Lung (tissue), 12 donors: ENCODE data around the gene USP28. TPM values are rescaled to one million over a fixed set of nuclear protein-coding genes. Genes with fewer than 3 reads are reported as not detected.
"Not testable (repeated sequence)": the region's sequence is repeated elsewhere in the genome, so short reads cannot be mapped to it uniquely, and the experiment has no call there.

ENCODE experiments used
- ATAC-seq: fragments of 200-7000 bp; cut with Tn5 transposase; one replicate; pipeline ENCODE4 v1.9.1; 2020; ENCODE audit warnings: moderate number of reproducible peaks; ENCODE audit not compliant: insufficient read depth, low FRiP score
- DNase-seq, 3 donors: peaks; one replicate each; pipeline ENCODE4 v3.0.0-alpha.2; 2013 to 2017
- H3K27ac ChIP-seq, 2 donors: one replicate each; pipeline ENCODE4 v1.5.1; 2013; ENCODE audit warnings: mild to moderate bottlenecking in 2 of 2, moderate library complexity in 2 of 2, control low read depth in 1 of 2, inconsistent platforms in 1 of 2, low read depth in 1 of 2, low read length in 1 of 2
- H3K27me3 ChIP-seq, 3 donors: one replicate each; pipeline ENCODE4 v1.5.1; 2013; ENCODE audit warnings: low read length in 2 of 3; ENCODE audit not compliant: control insufficient read depth in 3 of 3, insufficient read depth in 3 of 3
- H3K36me3 ChIP-seq, 4 donors: one replicate each; pipeline ENCODE4 v1.5.1; 2013; ENCODE audit warnings: low read length in 4 of 4, mild to moderate bottlenecking in 1 of 4, moderate library complexity in 1 of 4; ENCODE audit not compliant: control insufficient read depth in 4 of 4, insufficient read depth in 4 of 4
- H3K4me1 ChIP-seq, 5 donors: one replicate each; pipeline ENCODE4 v1.5.1; 2013; ENCODE audit warnings: low read length in 5 of 5, mild to moderate bottlenecking in 2 of 5, moderate library complexity in 1 of 5; ENCODE audit not compliant: control insufficient read depth in 5 of 5, insufficient read depth in 5 of 5
- H3K4me3 ChIP-seq: one replicate; pipeline ENCODE4 v1.5.1; 2013; ENCODE audit warnings: mild to moderate bottlenecking, control low read depth, moderate library complexity
- H3K9ac ChIP-seq, 2 donors: one replicate each; pipeline ENCODE4 v1.5.1; 2013; ENCODE audit warnings: low read length in 2 of 2, control low read depth in 1 of 2; ENCODE audit not compliant: insufficient read depth in 1 of 2
- H3K9me3 ChIP-seq, 4 donors: one replicate each; pipeline ENCODE4 v1.5.1; 2013; ENCODE audit warnings: low read length in 3 of 4, mild to moderate bottlenecking in 1 of 4, moderate library complexity in 1 of 4; ENCODE audit not compliant: control insufficient read depth in 4 of 4, insufficient read depth in 3 of 4
- CTCF ChIP-seq: IDR thresholded peaks from 2 replicates; pipeline ENCODE4 v1.5.1; 2012; ENCODE audit warnings: mild to moderate bottlenecking; ENCODE audit errors: control extremely low read depth, extremely low read depth
- WGBS, 2 donors: extraction: QIAGEN DNeasy Blood & Tissue Kit; methylation state at CpG; one replicate each; pipeline ENCODE4 v1.1.7; 2013; 5-methylcytosine and 5-hydroxymethylcytosine counted together
- polyA plus RNA-seq, 2 donors: library from polyadenylated mRNA; stranded (reverse); fragments of 200-250 nt; gene quantifications; one replicate each; pipeline ENCODE4 v1.2.1, GENCODE V29; 2013
- total RNA-seq, 2 donors: library from RNA; depleted of rRNA in 1 of 2; stranded (reverse); fragments of >200 nt in 1 of 2; gene quantifications; one replicate each; pipeline ENCODE4 v1.2.1, GENCODE V29; 2014 to 2021
- donor health status: control.
- donor health status: control.
- donor health status: Bipolar disorder and iron deficiency.
- donor health status: healthy.
- donor health status: DM: yes; HTN: yes; CAD: no.

USP28 gene
- total and polyA plus RNA-seq, 4 donors: 3.5 to 45.3 (median 14.2) TPM

GRCh38 chr11:113789675-113790320 lies 85.6 kb downstream of the USP28 start:
- TF ChIP-seq CTCF: no peak
- no peak for DNase-seq
- H3K27ac ChIP-seq: no peak overlapping the region
- ATAC-seq: no peak
- H3K27me3 ChIP-seq: peaks cover 0 to 2% (median 0%) of the 10 kb centered on the region in 3 donors
- no peak overlapping the region for H3K4me3 ChIP-seq
- H3K9me3 ChIP-seq: peaks cover 0 to 2% (median 0%) of the 10 kb centered on the region in 4 donors
- no peaks in the 10 kb centered on the region for H3K36me3 ChIP-seq
- H3K4me1 ChIP-seq: no peaks in the 10 kb centered on the region
- no peak overlapping the region for H3K9ac ChIP-seq
- WGBS, 2 donors: 86 to 89% methylated on average over 35 of the region's 35 CpGs

- WGBS, 2 donors: 88% methylated on average over 22 of the region's 22 CpGs
- DNase-seq: not testable (repeated sequence)
Observed at GRCh38 chr11:113789016-113789415, 86.4 kb downstream of the USP28 start.

GRCh38 chr11:113782134-113782533 lies 93.2 kb downstream of the USP28 start:
- no peak overlapping the region for H3K27ac ChIP-seq

More at GRCh38 chr11:113789016-113789415, 86.4 kb downstream of the USP28 start:
- ATAC-seq, H3K4me3 ChIP-seq, H3K36me3 ChIP-seq, H3K9ac ChIP-seq, H3K9me3 ChIP-seq, H3K27ac ChIP-seq, H3K27me3 ChIP-seq, H3K4me1 ChIP-seq: not testable (repeated sequence)

GRCh38 chr11:113781682-113782081 lies 93.7 kb downstream of the USP28 start:
- no peak overlapping the region for H3K27ac ChIP-seq
- H3K4me3 ChIP-seq: no peak overlapping the region
- H3K9ac ChIP-seq: no peak overlapping the region
- H3K9me3 ChIP-seq: no peaks in the 10 kb centered on the region
- no peak for TF ChIP-seq CTCF
- 71 to 85% methylated on average over 5 of the region's 5 CpGs for WGBS, 2 donors
- ATAC-seq: no peak
- DNase-seq: no peak
- no peaks in the 10 kb centered on the region for H3K36me3 ChIP-seq
- H3K4me1 ChIP-seq: peaks cover 0 to 2% (median 0%) of the 10 kb centered on the region in 5 donors
- H3K27me3 ChIP-seq: no peaks in the 10 kb centered on the region

More at GRCh38 chr11:113782134-113782533, 93.2 kb downstream of the USP28 start:
- H3K9me3 ChIP-seq: no peaks in the 10 kb centered on the region
- no peak overlapping the region for H3K4me3 ChIP-seq
- H3K9ac ChIP-seq: no peak overlapping the region
- DNase-seq: no peak
- no peak for TF ChIP-seq CTCF
- WGBS, 2 donors: 74 to 87% methylated on average over 1 of the region's 1 CpG
- H3K27me3 ChIP-seq: no peaks in the 10 kb centered on the region
- no peak for ATAC-seq
- peaks cover 0 to 2% (median 0%) of the 10 kb centered on the region in 5 donors for H3K4me1 ChIP-seq
- no peaks in the 10 kb centered on the region for H3K36me3 ChIP-seq
